HG03045 (cell line): ENCODE data around the gene GPR61.
A peak's percentile ranks its signal among the peaks of the same experiment; 100 is the strongest.

Source experiments
- ATAC-seq: cut with Tn5 transposase; IDR thresholded peaks from one replicate; pipeline ENCODE4 v1.9.1; 2021; ENCODE audit warnings: mild to moderate bottlenecking, moderate library complexity; ENCODE audit not compliant: unreplicated experiment

Gene GPR61

DNA sequence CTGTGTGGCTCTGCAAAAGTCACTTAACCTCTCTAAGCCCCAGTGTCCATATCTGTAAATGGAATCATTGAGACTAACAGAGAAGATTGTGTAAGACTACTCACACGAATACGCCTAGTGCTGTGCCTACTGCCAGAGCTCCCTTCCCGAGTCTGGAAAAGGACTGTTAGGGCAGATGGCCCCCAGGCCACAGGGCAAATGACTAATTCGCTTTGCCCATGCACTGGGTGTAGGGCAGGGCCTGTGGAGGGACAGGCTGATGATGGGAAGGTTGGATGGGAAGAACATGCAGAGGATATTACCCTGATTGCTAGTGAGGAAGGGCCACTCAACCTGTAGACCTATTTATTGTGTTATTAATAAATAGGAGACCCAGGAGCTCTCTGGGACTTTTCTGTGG is 4.2 kb upstream of the GPR61 start:
- no peak for ATAC-seq

DNA sequence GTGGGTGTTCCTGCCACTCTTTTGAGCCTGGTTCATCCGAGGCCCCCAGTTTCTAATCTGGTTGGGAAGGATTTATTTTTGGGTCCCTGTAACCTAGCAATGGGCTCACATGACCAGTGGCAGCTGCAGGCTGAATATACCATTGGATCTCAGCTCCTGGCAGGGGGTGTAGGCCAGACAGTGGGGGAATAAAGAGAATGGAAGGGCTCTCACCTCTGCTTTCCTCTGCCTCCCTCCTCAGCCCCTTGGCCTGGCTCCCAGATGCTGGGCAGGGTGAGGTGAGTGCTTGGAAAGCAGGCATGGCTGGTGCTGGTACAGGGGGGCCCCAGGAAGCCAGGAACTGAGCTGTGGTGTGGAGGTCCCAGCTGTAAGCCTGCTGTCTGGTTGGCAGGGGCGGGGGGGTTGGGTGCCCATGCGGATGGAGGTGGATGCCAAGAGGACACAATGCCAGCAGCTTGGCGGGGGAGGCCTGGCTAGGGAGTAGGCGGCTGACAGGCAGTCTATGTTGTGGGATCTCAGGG is 3.6 kb upstream of the GPR61 start:
- ATAC-seq = no peak

DNA sequence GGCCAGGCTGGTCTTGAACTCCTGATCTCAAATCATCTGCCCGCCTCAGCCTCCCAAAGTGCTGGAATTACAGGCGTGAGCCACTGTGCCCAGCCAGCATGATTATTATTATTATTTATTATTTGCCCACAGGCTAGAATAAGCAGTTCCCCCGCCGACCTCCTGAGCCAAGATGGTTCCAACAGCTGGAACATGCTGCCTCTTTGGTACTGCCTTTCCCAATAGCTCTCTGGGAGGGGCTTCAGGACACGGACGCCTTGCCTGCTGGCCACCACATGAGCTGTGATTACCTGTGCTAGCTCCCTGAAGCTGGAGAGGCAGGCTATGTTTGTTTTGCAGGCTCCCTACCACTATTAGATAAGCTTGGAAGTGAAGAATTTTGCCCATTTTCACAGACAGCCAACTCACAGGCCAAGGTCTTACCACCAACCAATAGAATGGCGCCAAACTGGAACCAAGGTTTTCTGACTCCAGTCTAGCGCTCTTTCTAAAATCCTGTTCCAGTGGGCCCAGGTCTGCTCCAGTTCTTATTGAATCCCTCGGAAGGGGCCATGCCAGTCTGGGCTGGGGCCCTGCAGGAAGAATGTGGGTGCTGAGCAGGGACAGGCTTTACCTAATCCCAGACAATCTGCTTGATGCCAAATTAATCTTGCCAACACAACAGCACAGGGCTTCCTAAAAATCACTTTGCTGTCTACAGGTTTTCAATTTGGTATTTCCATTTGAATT is 2.1 kb upstream of the GPR61 start:
- ATAC-seq = no peak

DNA sequence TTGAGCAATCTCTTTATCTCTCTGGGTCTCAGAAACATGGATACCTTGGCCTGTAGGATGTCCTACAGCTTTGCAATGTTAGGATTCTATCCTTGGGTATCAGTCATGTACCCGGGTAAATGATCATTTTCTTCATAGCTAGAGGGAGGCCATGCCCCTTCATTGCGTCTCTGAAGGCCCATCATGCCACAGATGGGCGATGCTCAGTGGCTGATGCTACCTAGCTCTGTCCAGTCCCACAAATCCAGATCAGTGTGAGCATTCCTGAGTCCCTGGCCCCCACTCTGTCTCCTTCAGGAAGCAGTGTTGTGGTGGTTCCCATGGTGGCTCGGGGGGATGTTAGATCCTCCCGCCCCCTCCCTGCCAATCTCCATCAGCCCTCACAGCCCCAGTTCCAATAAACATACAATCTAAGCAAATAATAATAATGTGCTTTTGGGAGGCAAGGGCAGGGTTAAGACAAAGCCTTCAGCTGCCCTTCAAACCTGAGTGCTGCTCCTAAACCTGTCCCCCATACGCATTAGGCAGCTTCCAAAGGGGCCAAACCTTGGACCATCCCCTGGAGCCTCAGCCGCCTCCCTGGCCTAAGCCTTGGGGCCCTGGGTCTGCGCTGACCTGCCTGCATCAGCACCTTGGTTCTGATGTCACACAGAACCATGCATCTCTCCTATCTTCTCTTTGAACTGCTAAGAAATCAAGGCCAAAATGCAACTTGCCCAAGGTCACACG is 681 bp upstream of the GPR61 start:
- no peak for ATAC-seq

DNA sequence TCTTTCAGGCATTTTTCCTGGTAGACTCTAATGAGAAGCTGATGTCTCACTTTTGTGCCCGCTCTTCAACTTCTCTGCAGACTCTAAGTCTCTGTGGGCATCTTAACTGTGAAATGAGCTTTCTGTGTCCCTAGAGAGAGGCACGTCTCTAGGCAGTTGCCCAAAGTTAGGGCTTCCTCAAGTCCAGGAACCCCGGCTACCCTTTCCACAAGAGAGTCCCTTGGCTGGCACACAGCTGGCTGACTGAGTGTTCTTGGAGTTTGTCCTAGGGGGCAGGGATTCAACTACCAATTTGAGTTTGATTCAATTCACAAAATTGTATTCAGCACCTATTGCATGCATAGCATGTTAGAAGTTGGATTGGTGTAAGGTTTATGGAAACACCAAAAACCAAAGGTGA is 1.4 kb downstream of the GPR61 start:
- ATAC-seq = no peak

DNA sequence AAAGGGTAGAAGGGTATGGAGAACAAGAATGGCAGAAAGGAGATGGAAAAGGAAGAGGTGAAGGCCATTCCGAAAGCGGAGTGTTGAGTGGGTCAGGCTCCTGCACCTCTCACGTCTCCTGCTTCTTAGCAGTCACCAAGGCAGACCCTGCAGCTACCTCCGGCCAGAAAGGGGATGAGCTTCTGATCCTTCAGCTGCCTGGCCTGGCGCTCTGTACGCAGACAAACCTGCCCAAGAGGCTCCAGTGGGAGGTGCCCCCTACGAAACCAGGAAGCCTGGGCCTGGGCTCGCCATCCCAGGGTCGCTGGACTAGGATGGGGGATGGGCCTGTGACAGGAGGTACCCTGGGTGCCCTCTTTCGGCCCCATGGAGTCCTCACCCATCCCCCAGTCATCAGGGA is 3.0 kb downstream of the GPR61 start:
- ATAC-seq = no peak

DNA sequence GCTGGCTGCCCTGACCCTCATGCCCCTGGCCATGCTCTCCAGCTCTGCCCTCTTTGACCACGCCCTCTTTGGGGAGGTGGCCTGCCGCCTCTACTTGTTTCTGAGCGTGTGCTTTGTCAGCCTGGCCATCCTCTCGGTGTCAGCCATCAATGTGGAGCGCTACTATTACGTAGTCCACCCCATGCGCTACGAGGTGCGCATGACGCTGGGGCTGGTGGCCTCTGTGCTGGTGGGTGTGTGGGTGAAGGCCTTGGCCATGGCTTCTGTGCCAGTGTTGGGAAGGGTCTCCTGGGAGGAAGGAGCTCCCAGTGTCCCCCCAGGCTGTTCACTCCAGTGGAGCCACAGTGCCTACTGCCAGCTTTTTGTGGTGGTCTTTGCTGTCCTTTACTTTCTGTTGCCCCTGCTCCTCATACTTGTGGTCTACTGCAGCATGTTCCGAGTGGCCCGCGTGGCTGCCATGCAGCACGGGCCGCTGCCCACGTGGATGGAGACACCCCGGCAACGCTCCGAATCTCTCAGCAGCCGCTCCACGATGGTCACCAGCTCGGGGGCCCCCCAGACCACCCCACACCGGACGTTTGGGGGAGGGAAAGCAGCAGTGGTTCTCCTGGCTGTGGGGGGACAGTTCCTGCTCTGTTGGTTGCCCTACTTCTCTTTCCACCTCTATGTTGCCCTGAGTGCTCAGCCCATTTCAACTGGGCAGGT is 3.8 kb downstream of the GPR61 start:
- no peak for ATAC-seq

DNA sequence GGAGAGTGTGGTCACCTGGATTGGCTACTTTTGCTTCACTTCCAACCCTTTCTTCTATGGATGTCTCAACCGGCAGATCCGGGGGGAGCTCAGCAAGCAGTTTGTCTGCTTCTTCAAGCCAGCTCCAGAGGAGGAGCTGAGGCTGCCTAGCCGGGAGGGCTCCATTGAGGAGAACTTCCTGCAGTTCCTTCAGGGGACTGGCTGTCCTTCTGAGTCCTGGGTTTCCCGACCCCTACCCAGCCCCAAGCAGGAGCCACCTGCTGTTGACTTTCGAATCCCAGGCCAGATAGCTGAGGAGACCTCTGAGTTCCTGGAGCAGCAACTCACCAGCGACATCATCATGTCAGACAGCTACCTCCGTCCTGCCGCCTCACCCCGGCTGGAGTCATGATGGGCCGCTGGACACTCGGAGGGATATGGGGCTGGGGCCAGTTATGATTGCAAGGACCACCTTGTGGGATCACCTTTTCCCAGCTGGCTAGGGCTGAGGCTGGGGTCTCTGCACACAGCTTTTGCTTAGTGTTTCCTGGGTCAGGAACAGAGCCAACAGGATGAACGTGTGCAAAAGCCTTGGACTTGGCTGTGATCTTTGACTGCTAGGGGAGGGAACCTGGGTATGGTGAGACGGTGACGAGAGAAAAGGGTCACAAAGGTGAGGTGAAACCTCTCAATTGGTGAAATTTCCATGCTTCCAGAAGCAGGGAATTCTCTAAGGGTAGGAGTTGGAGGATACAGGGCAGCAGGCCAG is 4.5 kb downstream of the GPR61 start:
- ATAC-seq = no peak

DNA sequence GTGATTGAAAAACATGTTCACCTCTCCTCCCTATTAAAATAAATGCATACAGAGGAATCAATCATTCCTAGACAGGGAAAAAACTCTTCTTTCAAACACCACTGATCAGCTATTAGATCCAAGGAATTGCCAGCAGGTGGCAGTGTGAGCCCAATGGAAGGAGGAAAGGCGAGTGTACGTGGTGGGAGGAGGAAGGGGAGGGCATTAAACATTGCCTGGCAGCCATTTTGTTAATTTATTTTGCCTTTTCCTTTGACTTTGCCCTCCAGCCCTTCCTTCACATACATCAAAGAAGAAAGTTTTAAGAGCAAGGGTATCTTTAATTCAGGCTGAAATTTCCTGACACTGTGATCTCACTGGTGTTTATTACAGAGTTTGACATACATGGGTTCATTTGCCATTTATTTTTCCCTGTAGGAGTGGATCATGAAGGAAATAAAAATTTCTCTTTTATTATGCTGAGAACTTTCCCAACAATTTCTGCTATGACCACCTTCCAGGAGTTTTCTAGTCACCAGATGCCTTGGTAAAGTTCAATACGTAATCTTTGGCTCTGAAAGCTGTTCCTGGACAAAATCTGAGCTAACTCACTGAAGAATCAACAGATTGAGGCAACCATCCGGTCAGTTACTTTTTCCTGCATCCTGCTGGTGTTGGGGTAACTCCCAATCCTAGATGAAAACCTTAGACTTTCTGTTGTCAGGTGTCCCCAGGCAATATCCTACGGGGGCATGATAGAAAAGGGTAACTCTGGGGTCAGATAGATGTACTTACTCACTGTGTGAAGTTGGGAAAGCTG is 6.8 kb downstream of the GPR61 start:
- no peak for ATAC-seq

DNA sequence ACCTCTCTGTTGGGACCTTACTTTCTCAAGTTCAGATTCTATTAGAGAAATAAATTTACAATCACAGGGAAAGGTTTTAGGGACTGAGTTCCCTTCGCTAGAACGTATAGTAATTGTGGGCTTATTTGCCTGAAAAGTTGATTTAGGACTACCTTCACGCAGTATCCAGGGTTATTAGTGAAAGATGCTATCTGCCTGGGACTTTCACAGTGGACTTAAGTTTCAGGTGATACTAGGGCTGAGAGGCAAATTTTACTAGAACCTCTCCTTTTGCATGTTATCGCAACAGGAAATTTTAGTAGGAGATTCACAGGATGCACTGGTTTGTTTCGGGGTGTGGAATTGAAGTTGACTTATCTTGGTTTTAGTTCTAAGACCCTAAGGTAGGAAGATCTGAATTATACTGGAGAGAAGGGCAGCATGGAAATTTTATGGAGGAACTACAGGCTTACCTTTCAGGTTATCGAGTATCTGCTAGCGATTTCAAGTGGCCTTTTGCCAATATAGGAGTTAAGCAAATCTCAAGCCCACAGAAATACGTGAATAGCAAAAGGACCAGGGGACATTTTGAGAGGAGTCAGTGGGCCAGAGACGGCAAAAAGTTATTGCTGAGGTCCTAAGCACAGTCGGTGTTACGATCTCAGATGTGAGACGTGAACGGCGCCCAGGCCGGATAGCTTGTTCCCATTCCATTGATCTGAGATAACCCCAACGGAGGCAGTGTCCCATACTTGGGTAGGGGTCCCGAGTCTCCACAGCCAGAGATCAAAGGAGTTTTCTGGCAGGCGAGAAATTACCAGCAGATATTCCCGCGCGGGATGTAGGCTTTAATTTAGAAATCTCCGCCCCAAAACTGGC is 8.0 kb downstream of the GPR61 start:
- ATAC-seq = peak; percentile 8

DNA sequence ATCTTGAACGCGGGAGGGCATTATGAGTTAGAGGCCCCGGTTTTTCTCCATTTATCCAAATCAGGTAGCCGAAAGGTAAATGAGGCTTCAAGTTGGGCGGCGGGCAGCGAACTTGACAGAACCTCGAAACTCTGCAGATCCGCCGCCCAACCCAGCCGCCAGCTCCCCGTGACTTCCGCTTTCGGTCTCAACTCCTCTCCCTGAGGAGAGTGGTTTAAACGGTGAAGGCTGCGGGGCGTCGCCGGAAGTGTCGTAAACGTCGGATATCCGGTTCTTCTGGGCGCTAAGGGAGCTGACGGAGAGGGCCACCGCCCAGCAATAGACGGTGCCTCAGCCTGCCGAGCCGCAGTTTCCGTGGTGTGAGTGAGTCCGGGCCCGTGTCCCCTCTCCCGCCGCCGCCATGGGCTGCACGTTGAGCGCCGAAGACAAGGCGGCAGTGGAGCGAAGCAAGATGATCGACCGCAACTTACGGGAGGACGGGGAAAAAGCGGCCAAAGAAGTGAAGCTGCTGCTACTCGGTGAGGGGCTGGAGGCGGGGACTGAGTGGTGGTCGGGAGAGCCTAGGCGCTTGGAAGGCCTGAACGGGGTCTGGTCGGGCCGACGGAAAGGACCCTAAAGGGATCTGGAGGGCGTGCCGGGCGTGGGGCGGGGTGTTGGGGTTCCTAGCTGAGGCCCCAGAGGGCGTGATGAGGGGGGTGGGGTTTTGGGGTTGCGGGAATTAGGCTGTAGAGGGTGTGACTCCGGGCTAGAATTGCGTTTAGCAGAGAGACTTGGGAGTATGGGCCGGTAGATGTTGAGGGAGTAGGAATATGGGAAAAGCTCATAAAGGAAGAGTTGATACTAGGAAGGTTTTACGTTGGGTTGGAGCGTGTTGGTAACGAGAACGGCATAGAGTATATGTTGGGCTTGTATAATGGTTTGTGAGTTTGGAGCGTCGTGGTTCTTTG is 8.9 kb downstream of the GPR61 start, which contains the start of gene GNAI3:
Gene GNAI3 (plus strand): TSS at position 295 of the 947 bp plus-strand sequence. CDS start 106 bp downstream, at position 401.
- ATAC-seq = peak; percentile 93

DNA sequence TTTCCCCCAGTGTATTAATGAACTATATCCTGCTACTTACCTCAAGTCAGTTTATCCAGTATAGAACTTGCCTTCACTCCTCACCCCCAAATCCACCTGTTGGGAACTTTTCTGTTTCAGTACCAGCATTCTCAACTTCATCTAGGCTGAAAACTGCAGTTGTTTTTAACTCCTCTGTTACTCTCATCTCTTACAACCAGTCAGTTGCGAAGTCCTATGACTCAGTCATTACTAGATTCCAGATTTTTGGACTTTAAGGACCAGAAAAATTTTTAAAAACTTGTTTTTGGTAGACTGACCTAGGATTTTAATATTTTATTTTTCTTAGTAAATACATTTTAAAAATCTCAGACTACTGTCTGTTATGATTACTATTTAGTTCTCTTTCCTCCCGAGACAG is 16.9 kb downstream of the GPR61 start:
- no peak for ATAC-seq

DNA sequence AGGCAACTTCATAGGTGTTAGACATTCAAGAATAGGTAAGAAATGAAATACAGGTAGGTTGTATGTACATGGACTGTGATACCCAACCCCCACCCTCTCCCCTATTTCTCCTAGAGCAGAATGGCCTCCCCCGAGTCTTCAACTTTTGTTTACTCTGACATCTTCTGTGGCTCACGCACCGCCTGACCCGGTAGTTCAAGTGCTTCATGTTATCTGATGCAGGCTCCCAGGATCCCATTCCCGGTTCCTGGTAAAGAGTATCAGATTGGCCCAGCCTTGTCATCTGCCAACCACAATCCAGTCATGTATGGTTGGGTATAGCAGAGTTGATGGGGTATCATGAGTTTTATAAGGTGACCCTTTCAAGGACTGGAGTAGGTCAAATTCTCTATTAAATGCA is 17.8 kb downstream of the GPR61 start:
- ATAC-seq = no peak

DNA sequence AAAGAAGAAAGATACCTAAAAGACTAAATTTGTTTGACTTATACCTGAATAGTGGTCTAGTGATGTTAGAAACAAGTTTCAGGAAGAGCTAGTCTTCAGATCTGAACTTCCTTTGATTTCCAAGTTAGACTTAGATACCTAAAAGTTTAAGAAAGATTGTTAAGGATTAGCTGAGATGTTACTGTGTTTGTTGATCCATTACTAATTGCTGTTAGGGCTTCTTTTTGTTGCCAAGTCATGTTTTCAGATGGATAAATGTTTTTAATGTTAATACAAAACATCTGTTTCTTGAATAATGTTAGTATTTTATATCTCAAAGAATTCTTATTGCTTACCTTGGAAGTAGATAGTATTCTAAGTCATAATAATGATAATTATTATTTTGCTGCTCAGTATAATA is 20.3 kb downstream of the GPR61 start:
- ATAC-seq = no peak

DNA sequence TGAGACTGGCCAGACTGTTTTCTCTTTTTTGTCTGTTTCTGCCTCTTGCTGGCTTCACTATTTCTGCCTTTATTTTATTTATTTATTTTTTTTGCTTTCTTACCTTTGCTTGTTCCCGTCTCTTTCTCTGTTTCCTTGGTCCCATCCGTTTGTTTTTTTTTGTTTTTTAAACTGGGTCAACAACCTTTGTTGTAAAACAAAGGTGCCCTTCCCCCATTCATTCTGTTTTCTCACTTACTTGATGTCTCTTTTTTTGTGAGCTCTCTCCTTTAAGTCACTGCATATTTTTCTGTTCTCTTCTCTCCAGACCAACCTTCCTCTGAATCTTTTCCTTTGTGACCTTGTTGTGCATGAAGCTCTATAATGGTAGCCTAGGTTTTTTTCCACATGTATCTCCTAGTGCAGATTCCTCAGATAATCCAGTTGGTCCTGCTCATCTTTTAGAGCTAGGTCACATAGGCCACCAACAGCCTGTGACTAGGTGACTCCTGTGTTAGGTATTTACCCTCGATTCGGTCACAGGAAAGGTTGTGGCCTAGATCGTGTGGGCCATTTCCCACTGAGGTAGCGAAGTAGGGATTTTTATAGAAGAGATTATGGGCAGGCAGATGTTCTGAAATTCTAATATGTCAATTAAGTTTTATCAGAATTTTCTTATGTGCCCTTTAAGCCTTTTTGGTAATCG is 24.7 kb downstream of the GPR61 start:
- ATAC-seq = no peak

DNA sequence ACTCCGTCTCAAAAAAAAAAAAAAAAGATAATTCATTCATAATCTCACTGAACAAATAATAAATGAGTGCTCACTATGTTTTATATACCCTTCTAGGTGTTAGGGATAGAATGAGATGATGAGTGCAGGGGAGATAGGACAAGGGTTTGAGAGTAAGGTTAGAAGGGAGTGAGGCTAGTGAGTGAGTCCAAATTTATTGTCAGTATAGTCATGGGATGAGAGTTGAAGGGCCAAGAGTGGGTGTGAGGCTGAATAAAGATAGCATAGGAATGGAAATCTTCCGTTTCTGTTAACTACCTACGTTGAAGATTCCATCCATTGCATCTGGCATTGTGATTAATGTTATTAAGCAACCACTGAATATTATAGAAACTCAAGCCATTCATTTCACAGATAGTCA is 25.6 kb downstream of the GPR61 start:
- ATAC-seq = no peak

DNA sequence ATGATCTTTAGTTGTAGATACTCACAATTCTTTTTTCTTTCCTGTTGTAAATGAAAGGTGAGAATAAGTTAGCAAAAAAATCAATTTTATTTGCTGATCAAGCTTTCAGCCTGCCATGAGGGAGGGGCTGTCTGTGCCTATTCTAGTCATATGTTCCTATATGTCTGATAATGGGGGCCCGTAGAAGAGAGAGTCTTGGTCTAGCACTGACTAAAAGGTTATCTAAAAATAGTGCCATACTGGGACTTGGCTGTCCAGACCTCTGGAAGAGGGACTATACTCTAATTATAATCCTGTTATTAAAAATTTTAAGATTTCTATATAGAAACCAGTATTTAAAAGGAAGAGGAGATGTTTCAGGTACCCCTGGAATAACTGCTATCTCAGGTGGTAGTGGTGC is 27.3 kb downstream of the GPR61 start:
- ATAC-seq = no peak
